Bronchial epithelial cell (primary cell): ENCODE results near the gene OR51E1. TPM values are rescaled to one million over a fixed set of nuclear protein-coding genes. Genes with fewer than 3 reads are reported as not detected.

Source experiments
- DNase-seq: peaks from one replicate; pipeline ENCODE4 v3.0.0-alpha.2; 2010; ENCODE audit warnings: low read depth
- FAIRE-seq: peaks from 2 replicates; lab custom pipeline; 2011; peaks lifted over from hg19 to GRCh38; lab: Jason Lieb, UNC
- H3K27me3 ChIP-seq: 2 replicates; pipeline ENCODE4 v1.5.1; 2011; ENCODE audit warnings: low read length; ENCODE audit not compliant: control insufficient read depth, insufficient read depth
- H3K36me3 ChIP-seq: 2 replicates; pipeline ENCODE4 v1.5.1; 2011; ENCODE audit warnings: low read length; ENCODE audit not compliant: control insufficient read depth, insufficient read depth
- H3K4me3 ChIP-seq: 2 replicates; pipeline ENCODE4 v1.5.1; 2011; ENCODE audit warnings: mild to moderate bottlenecking, low read depth, low read length, control low read depth
- CTCF ChIP-seq: IDR thresholded peaks from 2 replicates; pipeline ENCODE4 v1.5.1; 2011; ENCODE audit warnings: mild to moderate bottlenecking, moderate library complexity, low read length, control low read depth, inconsistent platforms; ENCODE audit not compliant: insufficient read depth, severe bottlenecking
- total RNA-seq: library from RNA; depleted of rRNA; stranded (reverse); fragments of >200 nt; gene quantifications from 2 replicates; pipeline ENCODE4 v1.2.1, GENCODE V29; 2014

The OR51E1 gene
- total RNA-seq, 1 donor from 2014 or later = not detected

DNA sequence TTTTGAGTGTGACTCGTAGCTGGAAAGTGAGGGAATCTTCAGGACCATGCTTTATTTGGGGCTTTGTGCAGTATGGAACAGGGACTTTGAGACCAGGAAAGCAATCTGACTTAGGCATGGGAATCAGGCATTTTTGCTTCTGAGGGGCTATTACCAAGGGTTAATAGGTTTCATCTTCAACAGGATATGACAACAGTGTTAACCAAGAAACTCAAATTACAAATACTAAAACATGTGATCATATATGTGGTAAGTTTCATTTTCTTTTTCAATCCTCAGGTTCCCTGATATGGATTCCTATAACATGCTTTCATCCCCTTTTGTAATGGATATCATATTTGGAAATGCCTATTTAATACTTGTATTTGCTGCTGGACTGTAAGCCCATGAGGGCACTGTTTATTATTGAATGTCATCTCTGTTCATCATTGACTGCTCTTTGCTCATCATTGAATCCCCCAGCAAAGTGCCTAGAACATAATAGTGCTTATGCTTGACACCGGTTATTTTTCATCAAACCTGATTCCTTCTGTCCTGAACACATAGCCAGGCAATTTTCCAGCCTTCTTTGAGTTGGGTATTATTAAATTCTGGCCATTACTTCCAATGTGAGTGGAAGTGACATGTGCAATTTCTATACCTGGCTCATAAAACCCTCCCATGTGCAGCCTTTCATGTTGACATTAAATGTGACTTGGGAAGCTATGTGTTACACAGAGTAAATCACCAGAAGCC lies 11.0 kb downstream of the OR51E1 start:
- no peak for FAIRE-seq
- TF ChIP-seq CTCF = no peak
- Histone ChIP-seq H3K36me3 (no peaks in the 10 kb centered on the region), H3K4me3 (no peak overlapping the region), H3K27me3 (no peaks in the 10 kb centered on the region)
- DNase-seq = no peak

DNA sequence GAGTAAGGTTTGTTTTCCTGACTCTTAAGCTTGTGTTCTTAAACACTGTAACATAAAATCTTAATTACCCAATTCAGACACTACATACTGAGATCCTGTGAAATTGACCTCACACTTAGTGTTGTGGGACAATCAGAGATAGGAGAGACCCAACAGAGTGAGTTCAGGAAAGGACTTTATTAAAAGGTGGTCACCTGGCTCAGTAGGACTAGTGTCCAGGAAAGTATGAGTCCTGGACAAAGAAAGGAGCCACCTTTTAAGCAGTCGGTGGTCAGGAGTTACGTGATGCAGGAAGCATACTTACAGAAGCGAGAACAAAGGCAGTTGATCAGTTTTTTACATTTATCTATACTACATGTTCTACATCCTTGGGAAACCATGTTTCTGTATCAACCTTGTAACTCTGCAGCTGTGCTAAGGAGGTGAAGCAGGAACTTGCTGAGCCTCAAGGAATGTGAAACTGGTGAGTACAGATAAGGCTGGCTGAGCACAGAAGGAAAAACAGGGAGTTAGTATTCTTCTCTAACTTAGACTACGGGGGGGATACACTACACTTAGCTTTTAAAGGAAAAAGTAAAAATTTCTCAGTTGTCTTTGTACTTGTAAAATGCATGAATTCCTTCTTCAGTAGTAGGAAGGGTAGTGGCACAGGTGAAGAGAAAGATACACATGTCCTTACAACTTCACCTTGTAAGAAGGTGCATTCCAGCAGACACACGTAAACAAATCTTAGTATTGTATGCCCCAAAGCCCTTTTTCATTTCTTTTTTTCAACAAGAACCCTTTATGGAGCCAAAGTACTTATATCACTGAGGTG lies 15.1 kb downstream of the OR51E1 start:
- DNase-seq (peak; percentile 4), FAIRE-seq (no peak)
- no peak overlapping the region for H3K4me3 ChIP-seq
- H3K36me3 ChIP-seq = no peaks in the 10 kb centered on the region
- no peaks in the 10 kb centered on the region for H3K27me3 ChIP-seq
- TF ChIP-seq CTCF = no peak

DNA sequence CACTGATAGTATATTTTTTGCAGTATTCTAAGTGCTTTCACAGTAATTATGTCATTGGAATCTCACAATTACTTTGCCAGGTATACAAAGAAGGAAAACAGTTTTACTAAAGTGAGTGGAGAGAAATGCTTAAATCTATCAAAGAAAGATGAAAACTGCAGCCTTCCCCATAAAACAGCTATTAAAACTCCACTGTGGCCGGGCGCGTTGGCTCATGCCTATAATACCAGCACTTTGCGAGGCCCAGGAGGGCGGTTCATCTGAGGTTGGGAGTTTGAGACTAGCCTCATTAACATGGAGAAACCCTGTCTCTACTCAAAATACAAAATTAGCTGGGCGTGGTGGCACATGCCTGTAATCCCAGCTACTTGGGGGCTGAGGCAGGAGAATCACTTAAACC lies 19.1 kb downstream of the OR51E1 start:
- no peak overlapping the region for H3K4me3 ChIP-seq
- H3K27me3 ChIP-seq = no peaks in the 10 kb centered on the region
- no peak for TF ChIP-seq CTCF
- no peaks in the 10 kb centered on the region for H3K36me3 ChIP-seq
- FAIRE-seq = no peak
- DNase-seq = no peak

GRCh38 chr11:4664183-4664582 lies 20.4 kb downstream of the OR51E1 start:
- H3K4me3 ChIP-seq = no peak overlapping the region
- DNase-seq = no peak
- H3K27me3 ChIP-seq = no peaks in the 10 kb centered on the region
- FAIRE-seq = no peak
- H3K36me3 ChIP-seq = no peaks in the 10 kb centered on the region
- TF ChIP-seq CTCF = no peak

DNA sequence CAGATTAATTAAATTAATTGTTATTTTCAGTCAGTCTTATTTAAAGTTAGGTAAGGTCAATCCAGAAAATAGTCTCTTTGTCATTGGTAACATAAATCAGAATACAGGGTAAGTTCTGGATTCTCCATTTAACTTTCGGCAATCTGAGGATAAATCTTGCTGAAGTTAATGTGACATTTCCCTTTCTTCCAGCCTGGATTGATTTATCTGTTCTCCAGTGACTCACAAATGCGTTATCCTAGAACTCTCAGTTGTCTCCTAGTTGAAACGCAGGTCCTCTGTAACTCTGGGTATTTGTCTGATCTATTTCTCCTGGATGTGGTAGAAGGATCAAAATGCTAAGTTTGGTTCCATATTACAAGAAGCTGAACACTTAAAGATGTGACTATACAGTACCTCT lies 21.0 kb downstream of the OR51E1 start:
- H3K4me3 ChIP-seq = no peak overlapping the region
- FAIRE-seq = no peak
- no peak for TF ChIP-seq CTCF
- DNase-seq = no peak
- H3K36me3 ChIP-seq = no peaks in the 10 kb centered on the region
- no peaks in the 10 kb centered on the region for H3K27me3 ChIP-seq
